Tibial artery (tissue), 4 donors: ENCODE measurements around the gene IL34.

Experiments used
- DNase-seq, 2 donors: peaks; one replicate each; pipeline ENCODE4 v3.0.0-alpha.2; 2019
- H3K27ac ChIP-seq, 2 donors: fragments of 200-600 bp; sonication (generic) in 1 of 2; 1 replicate in 1 of 2; 2 replicates in 1 of 2; pipeline ENCODE4 v1.5.1; 2018 to 2019; ENCODE audit warnings: mild to moderate bottlenecking in 1 of 2
- H3K27me3 ChIP-seq, 2 donors: fragments of 200-600 bp; sonication (generic) in 1 of 2; one replicate each; pipeline versions ENCODE4 v1.5.1 to v1.6.0; 2016 to 2019
- H3K36me3 ChIP-seq, 3 donors: fragments of 200-600 bp; sonication (generic) in 2 of 3; one replicate each; pipeline ENCODE4 v1.5.1; 2016 to 2019; ENCODE audit warnings: mild to moderate bottlenecking in 2 of 3
- H3K4me1 ChIP-seq, 4 donors: fragments of 200-600 bp; sonication (generic) in 2 of 4; 1 replicate in 3 of 4; 2 replicates in 1 of 4; pipeline ENCODE4 v1.5.1; 2016 to 2019
- H3K4me3 ChIP-seq, 2 donors: fragments of 200-600 bp; sonication (generic) in 1 of 2; 1 replicate in 1 of 2; 2 replicates in 1 of 2; pipeline ENCODE4 v1.5.1; 2018 to 2019; ENCODE audit warnings: mild to moderate bottlenecking in 2 of 2
- H3K9me3 ChIP-seq, 3 donors: fragments of 200-600 bp; sonication (generic) in 1 of 3; one replicate each; pipeline ENCODE4 v1.5.1; 2016 to 2019
- CTCF ChIP-seq, 2 experiments: fragments of 200-600 bp in 1 of 2; fragments of 450-650 bp in 1 of 2; IDR thresholded peaks; one replicate each; pipeline ENCODE4 v1.5.1; 2017 to 2019; ENCODE audit warnings: antibody characterized with exemption in 2 of 2, mild to moderate bottlenecking in 1 of 2, moderate library complexity in 1 of 2
- intact Hi-C: fragments of 100-400 bp; cut with DNase I; formaldehyde crosslinking; loops from one replicate; pipeline ENCODE4 v1.15.0; 2023; ENCODE audit warnings: low total_unique reads

The IL34 gene

GRCh38 chr16:70646260-70647241 is at the start of gene IL34:
Gene IL34 (plus strand): TSS chr16:70646559. CDS start chr16:70646948, 389 bp downstream.
- H3K36me3 ChIP-seq: peaks cover 0 to 16% (median 0%) of the 10 kb centered on the region in 3 donors
- H3K27me3 ChIP-seq: no peaks in the 10 kb centered on the region
- peak within 1 kb of the TSS; percentile 8 to 17 for H3K4me3 ChIP-seq
- H3K4me1 ChIP-seq: peaks cover 0 to 9% (median 4%) of the 10 kb centered on the region in 4 donors
- TF ChIP-seq CTCF (IDR thresholded peaks at IDR 0.05): no peak
- H3K27ac ChIP-seq: peak within 1 kb of the TSS; percentile 28 to 63
- no peaks in the 10 kb centered on the region for H3K9me3 ChIP-seq
- peak in 1 of 2 donors; percentile 36 for DNase-seq
- intact Hi-C loops: no loop called here

DNA sequence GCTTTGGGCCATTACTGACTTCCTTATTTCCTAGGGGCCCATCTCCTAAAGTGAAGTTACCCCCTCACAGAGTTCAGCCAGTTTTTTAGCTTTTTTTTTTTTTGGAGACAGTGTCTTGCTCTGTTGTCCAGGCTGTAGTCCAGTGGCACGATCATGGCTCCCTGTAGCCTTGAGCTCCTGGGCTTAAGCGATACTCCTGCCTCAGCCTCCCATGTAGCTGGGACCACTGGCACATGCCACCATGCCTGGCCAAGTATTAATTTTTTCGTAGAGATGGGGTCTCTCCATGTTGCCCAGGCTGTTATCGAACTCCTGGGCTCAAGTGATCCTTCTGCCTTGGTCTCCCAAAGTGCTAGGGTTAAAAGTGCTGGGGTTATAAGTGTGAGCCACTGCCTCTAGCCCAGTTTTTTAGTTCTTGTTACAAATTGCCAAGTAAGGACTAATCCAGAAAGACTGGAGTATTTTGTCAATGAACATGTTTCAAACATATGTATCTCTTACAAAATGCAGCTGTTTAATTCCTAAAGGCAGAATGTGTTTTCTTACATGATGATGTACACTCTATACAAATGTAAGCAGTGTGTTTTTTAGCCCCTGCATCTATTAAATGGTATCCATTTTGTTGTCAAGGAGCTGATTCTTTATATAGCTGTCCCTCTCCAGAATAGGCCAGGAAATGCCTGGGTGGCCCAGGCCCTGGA is 49.1 kb upstream of the IL34 start:
- intact Hi-C loops: no loop called here
- no peak overlapping the region for H3K27ac ChIP-seq

DNA sequence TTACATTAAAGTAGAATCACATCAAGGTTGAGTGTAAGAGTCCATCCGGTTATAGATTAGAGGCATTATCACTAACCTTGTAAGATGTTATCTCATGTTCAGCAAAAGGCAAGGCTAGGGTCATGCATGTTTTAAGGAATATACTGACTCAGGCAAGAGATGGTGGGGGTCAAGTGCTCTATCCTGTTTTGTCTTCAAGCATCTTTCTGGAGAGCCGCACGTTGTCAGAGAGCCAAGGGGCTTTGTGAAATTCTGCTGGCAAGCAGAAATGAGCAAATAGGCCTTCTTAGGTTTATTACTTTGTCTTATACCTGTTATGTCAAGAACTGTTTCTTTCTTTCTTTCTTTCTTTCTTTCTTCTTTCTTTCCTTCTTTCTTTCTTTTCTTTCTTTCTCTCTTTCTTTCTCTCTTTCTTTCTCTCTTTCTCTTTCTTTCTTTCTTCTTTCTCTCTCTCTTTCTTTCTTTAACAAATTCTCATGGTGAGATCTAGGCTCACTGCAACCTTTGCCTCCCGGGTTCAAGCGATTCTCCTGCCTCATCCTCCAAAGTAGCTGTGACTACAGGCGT is 47.3 kb upstream of the IL34 start:
- no peaks in the 10 kb centered on the region for H3K27me3 ChIP-seq
- H3K36me3 ChIP-seq: no peaks in the 10 kb centered on the region
- intact Hi-C loops: no loop called here
- no peaks in the 10 kb centered on the region for H3K9me3 ChIP-seq
- peaks cover 0 to 14% (median 12%) of the 10 kb centered on the region in 4 donors for H3K4me1 ChIP-seq
- no peak for TF ChIP-seq CTCF (IDR thresholded peaks at IDR 0.05)
- no peak overlapping the region for H3K4me3 ChIP-seq
- DNase-seq: no peak
- no peak overlapping the region for H3K27ac ChIP-seq

More for the DNA sequence above, 49.1 kb upstream of the IL34 start:
- H3K4me3 ChIP-seq: no peak overlapping the region
- H3K27me3 ChIP-seq: no peaks in the 10 kb centered on the region
- no peak for TF ChIP-seq CTCF (IDR thresholded peaks at IDR 0.05)
- H3K36me3 ChIP-seq: no peaks in the 10 kb centered on the region
- H3K9me3 ChIP-seq: no peaks in the 10 kb centered on the region
- no peak for DNase-seq
- H3K4me1 ChIP-seq: peaks cover under 1 to 30% (median 18%) of the 10 kb centered on the region in 4 donors

GRCh38 chr16:70600730-70601129 is 45.6 kb upstream of the IL34 start:
- no peak overlapping the region for H3K27ac ChIP-seq
- peaks cover 0 to 8% (median 0%) of the 10 kb centered on the region in 4 donors for H3K4me1 ChIP-seq
- no peaks in the 10 kb centered on the region for H3K36me3 ChIP-seq
- no peak for DNase-seq
- intact Hi-C loops: no loop called here
- no peaks in the 10 kb centered on the region for H3K27me3 ChIP-seq
- TF ChIP-seq CTCF (IDR thresholded peaks at IDR 0.05): no peak
- no peak overlapping the region for H3K4me3 ChIP-seq
- no peaks in the 10 kb centered on the region for H3K9me3 ChIP-seq
